ENCODE results near the gene MAGEF1.

DNA sequence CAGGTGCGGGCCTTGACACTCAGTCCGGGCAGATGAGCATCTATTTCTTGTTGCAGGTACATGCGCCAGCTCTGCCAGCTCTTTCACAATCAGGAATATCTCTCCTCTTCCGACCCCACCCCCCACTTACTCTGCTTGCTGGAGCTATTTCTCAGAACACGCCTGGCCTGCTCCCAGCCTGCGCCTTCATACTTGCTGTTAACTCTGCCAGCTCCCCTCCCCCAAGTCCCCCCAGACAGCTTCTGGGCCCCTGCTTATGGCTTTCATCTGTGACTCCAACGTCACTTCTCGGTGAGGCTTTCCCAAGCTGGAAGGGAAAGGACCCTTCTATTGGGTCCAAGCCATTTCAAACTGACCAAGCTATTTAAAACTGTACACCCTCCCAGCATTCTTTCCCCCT, 15.2 kb downstream of the MAGEF1 start:
- TF ChIP-seq, protein P1, sequence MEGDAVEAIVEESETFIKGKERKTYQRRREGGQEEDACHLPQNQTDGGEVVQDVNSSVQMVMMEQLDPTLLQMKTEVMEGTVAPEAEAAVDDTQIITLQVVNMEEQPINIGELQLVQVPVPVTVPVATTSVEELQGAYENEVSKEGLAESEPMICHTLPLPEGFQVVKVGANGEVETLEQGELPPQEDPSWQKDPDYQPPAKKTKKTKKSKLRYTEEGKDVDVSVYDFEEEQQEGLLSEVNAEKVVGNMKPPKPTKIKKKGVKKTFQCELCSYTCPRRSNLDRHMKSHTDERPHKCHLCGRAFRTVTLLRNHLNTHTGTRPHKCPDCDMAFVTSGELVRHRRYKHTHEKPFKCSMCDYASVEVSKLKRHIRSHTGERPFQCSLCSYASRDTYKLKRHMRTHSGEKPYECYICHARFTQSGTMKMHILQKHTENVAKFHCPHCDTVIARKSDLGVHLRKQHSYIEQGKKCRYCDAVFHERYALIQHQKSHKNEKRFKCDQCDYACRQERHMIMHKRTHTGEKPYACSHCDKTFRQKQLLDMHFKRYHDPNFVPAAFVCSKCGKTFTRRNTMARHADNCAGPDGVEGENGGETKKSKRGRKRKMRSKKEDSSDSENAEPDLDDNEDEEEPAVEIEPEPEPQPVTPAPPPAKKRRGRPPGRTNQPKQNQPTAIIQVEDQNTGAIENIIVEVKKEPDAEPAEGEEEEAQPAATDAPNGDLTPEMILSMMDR (IDR thresholded peaks at IDR 0.05; ENCODE audit: insufficient read depth, low read depth, low read length), result no peak
- TF ChIP-seq EZH2 (IDR thresholded peaks at IDR 0.05; ENCODE audit: insufficient read depth, low read length), result no peak

Data from astrocyte (in vitro differentiated cells and primary cell).